ENCODE data around the gene RAD9A.

DNA sequence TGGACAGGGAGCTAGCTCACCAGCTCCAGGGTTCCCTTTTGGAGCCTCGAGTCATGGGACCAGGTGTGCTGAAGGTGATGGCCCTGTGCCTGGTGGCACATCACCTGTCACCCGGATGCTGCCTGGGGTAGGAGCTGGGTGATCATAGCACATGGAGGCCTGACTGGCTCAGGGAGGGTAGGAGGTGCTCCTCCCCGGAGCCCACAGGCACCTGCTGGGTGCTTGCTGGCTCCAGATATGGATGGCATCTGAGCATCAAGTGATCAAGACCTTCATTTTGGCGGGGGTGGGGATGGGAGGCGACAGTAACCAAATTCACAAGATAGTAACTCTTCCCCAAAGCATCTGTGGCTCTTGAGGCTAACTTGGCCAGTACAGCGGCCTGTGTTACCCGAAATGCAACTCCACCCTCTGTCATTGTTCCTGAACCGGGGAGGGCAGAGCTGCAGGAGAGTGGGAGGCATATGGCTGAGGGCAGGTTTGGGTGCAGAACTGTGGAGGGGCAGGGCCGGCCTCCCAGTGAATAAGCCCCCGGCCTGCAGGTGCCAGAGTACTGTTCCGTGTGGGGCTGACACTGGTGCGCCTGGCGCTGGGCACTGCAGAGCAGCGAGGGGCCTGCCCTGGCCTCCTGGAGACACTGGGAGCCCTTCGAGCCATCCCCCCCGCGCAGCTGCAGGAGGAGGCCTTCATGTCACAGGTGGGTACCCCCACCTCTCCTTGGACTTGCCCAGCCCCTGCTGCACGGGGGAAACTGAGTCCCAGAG, 16.8 kb downstream of the RAD9A start:
- TF ChIP-seq BHLHE40 (IDR thresholded peaks at IDR 0.05; ENCODE audit: borderline replicate concordance) (no peak), FOXA1 (IDR thresholded peaks at IDR 0.05) (no peak), NFRKB (IDR thresholded peaks at IDR 0.05) (no peak), ARNT (IDR thresholded peaks at IDR 0.05) (no peak), LEF1 (IDR thresholded peaks at IDR 0.05; ENCODE audit: borderline replicate concordance) (no peak), FOXM1 (IDR thresholded peaks at IDR 0.05; ENCODE audit: borderline replicate concordance) (no peak), ZNF384 (IDR thresholded peaks at IDR 0.05) (no peak), SP1 (IDR thresholded peaks at IDR 0.05) (no peak), FOXK2 (IDR thresholded peaks at IDR 0.05) (no peak)

Measured in HEK293T (cell line).